Effector CD8-positive, alpha-beta T cell (primary cell): Measurements from ENCODE around the gene NUDT1.

Experiments used
- DNase-seq: peaks from one replicate; lab custom pipeline; 2025; lab: John Stamatoyannopoulos, UW

Gene NUDT1

GRCh38 chr7:2248984-2249694 lies 7.1 kb downstream of the NUDT1 start:
- DNase-seq: no peak

- DNase-seq: no peak
Measured at GRCh38 chr7:2249744-2250323, 7.8 kb downstream of the NUDT1 start.

- no peak for DNase-seq
Measured at GRCh38 chr7:2251381-2251780, 9.4 kb downstream of the NUDT1 start.

GRCh38 chr7:2251841-2252771 lies 10.1 kb downstream of the NUDT1 start:
- DNase-seq: no peak

GRCh38 chr7:2253021-2253420 lies 11.0 kb downstream of the NUDT1 start:
- no peak for DNase-seq

GRCh38 chr7:2253525-2254244 lies 11.7 kb downstream of the NUDT1 start:
- no peak for DNase-seq

GRCh38 chr7:2254429-2255144 lies 12.6 kb downstream of the NUDT1 start:
- no peak for DNase-seq

GRCh38 chr7:2255145-2256139 lies 13.4 kb downstream of the NUDT1 start:
- no peak for DNase-seq

GRCh38 chr7:2256306-2257045 lies 14.4 kb downstream of the NUDT1 start:
- no peak for DNase-seq

- no peak for DNase-seq
Measured at GRCh38 chr7:2257046-2257551, 15.1 kb downstream of the NUDT1 start.

GRCh38 chr7:2257651-2258050 lies 15.6 kb downstream of the NUDT1 start:
- DNase-seq: no peak

- DNase-seq: no peak
Measured at GRCh38 chr7:2258661-2259365, 16.8 kb downstream of the NUDT1 start.

- no peak for DNase-seq
Measured at GRCh38 chr7:2259480-2259879, 17.5 kb downstream of the NUDT1 start.

GRCh38 chr7:2260820-2261219 lies 18.8 kb downstream of the NUDT1 start:
- DNase-seq: no peak

- no peak for DNase-seq
Measured at GRCh38 chr7:2261611-2262010, 19.6 kb downstream of the NUDT1 start.

- DNase-seq: no peak
Measured at GRCh38 chr7:2263176-2263575, 21.1 kb downstream of the NUDT1 start.

GRCh38 chr7:2264158-2264557 lies 22.1 kb downstream of the NUDT1 start:
- DNase-seq: no peak

- DNase-seq: no peak
Measured at GRCh38 chr7:2266911-2267310, 24.9 kb downstream of the NUDT1 start.
